Gastroesophageal sphincter (tissue), 4 donors: ENCODE measurements around the gene GSAP. TPM values are rescaled to one million over a fixed set of nuclear protein-coding genes. Genes with fewer than 3 reads are reported as not detected.

Source experiments
- ATAC-seq: fragments of 150-250 bp; one replicate; pipeline ENCODE4 v1.9.1; 2016; ENCODE audit warnings: mild to moderate bottlenecking, moderate library complexity
- H3K27ac ChIP-seq, 4 donors: fragments of 200-600 bp; sonication (generic) in 3 of 4; 1 replicate in 3 of 4; 2 replicates in 1 of 4; pipeline ENCODE4 v1.5.1; 2016 to 2019
- H3K27me3 ChIP-seq: fragments of 200-600 bp; sonication (generic); one replicate; pipeline ENCODE4 v1.5.1; 2019
- H3K36me3 ChIP-seq, 2 donors: fragments of 200-600 bp; sonication (generic); one replicate each; pipeline ENCODE4 v1.5.1; 2019; ENCODE audit warnings: control low read depth in 1 of 2
- H3K4me1 ChIP-seq, 3 donors: fragments of 200-600 bp; sonication (generic); 1 replicate in 2 of 3; 2 replicates in 1 of 3; pipeline ENCODE4 v1.5.1; 2016 to 2019; ENCODE audit warnings: control low read depth in 2 of 3
- H3K4me3 ChIP-seq, 2 donors: fragments of 200-600 bp; sonication (generic); one replicate each; pipeline ENCODE4 v1.5.1; 2019; ENCODE audit warnings: mild to moderate bottlenecking in 1 of 2, moderate library complexity in 1 of 2
- H3K9me3 ChIP-seq, 3 donors: fragments of 200-600 bp; sonication (generic); one replicate each; pipeline ENCODE4 v1.5.1; 2017 to 2019; ENCODE audit warnings: control low read depth in 2 of 3
- EP300 ChIP-seq: sonication (generic); formaldehyde crosslinking; IDR thresholded peaks from one replicate; pipeline ENCODE4 v1.6.1; 2017; ENCODE audit warnings: antibody characterized with exemption, mild to moderate bottlenecking
- POLR2A ChIP-seq, 2 donors: fragments of 450-650 bp; IDR thresholded peaks; one replicate each; pipeline ENCODE4 v1.6.1; 2017; ENCODE audit warnings: antibody characterized with exemption in 2 of 2, mild to moderate bottlenecking in 2 of 2, moderate library complexity in 1 of 2
- POLR2AphosphoS5 ChIP-seq: sonication (generic); formaldehyde crosslinking; IDR thresholded peaks from one replicate; pipeline ENCODE4 v1.6.1; 2017; ENCODE audit warnings: antibody characterized with exemption
- WGBS, 2 donors: methylation state at CpG; one replicate each; pipeline ENCODE4 v1.1.5; 2018; ENCODE audit warnings: low coverage in 1 of 2; 5-methylcytosine and 5-hydroxymethylcytosine counted together
- total RNA-seq, 4 donors: library from RNA; depleted of rRNA; stranded (reverse); fragments of >200 nt; gene quantifications; one replicate each; pipeline ENCODE4 v1.1.0, GENCODE V29; 2016
- TF ChIP-seq, protein P1 (sequence below), 4 experiments: fragments of 200-600 bp in 2 of 4; fragments of 450-650 bp in 2 of 4; sonication (generic) in 1 of 4; IDR thresholded peaks; one replicate each; pipeline ENCODE4 v1.5.1; 2017 to 2019; ENCODE audit warnings: antibody characterized with exemption in 4 of 4, mild to moderate bottlenecking in 2 of 4, moderate library complexity in 2 of 4

GSAP gene
- total RNA-seq, 4 donors from 2014 or later = 12.8 to 23.7 (median 15.5) TPM

DNA sequence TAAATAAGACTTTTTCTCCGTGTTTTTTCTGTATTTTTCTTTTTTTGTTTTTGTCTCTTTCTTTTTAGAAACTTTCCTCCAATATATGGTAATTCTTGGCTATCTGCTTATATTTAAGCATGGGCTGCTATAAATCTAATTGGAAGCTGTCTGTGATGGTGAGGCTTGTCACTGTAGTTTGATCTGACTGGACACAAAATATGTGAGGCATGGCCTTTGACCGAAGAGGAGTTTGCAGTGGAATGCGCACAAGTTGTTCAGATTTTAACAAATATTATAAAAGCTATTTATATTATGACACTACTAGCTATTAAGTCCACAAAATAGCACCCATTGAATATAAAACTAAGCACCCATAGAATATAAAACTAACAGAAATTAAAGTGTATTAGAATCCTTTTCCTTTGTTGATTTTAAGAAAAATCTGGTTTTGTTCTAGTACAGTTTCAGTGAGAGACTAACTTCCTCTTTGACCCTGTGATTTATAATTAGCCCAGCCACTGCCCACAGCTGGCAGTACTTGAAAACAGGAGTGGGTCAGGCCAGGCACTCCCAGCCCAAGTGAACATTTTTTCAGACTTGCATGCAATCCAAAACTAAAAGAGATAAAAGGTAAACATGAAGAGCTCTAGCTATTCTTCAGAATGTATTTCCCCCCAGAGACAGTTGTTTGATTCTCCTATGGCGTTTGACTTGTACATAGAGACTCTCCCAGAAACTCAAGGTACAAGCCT, 146.6 kb downstream of the GSAP start:
- ATAC-seq = no peak
- WGBS, 2 donors = 61 to 69% methylated on average over 3 to 4 of the region's 4 CpGs
- no peak overlapping the region for H3K4me3 ChIP-seq
- H3K36me3 ChIP-seq = peaks cover 0 to 1% of the 10 kb centered on the region in 2 donors
- H3K4me1 ChIP-seq = peaks cover 0 to 14% (median 0%) of the 10 kb centered on the region in 3 donors
- no peaks in the 10 kb centered on the region for H3K27me3 ChIP-seq
- TF ChIP-seq POLR2AphosphoS5 = no peak
- TF ChIP-seq, protein P1, sequence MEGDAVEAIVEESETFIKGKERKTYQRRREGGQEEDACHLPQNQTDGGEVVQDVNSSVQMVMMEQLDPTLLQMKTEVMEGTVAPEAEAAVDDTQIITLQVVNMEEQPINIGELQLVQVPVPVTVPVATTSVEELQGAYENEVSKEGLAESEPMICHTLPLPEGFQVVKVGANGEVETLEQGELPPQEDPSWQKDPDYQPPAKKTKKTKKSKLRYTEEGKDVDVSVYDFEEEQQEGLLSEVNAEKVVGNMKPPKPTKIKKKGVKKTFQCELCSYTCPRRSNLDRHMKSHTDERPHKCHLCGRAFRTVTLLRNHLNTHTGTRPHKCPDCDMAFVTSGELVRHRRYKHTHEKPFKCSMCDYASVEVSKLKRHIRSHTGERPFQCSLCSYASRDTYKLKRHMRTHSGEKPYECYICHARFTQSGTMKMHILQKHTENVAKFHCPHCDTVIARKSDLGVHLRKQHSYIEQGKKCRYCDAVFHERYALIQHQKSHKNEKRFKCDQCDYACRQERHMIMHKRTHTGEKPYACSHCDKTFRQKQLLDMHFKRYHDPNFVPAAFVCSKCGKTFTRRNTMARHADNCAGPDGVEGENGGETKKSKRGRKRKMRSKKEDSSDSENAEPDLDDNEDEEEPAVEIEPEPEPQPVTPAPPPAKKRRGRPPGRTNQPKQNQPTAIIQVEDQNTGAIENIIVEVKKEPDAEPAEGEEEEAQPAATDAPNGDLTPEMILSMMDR (IDR thresholded peaks at IDR 0.05) = no peak
- H3K9me3 ChIP-seq = no peaks in the 10 kb centered on the region
- H3K27ac ChIP-seq = peak overlapping the region; percentile 5 to 47 (median 30)

DNA sequence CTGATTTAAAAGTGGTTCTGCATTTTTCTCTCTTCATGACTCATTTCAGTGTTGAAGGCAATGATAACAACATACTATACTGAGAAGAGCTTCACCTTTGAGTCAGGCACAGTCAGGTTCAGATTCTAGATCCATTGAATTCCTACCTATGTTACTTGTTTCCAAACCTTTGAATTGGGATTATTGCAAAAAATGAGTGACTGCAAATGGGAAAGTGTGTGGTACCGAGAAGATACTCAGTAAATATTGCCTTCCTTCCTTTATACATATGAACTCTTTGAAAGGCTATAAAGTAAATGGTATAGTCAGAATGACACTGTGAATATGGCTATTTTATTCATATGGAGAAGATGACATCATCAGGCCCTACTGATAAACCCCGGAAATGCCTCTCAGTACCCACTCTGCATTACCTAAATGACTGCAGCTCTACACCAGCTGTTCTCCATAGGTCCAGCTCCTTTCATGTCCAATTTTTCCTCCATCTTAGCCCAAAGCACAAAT, 149.8 kb downstream of the GSAP start:
- no peak overlapping the region for H3K4me3 ChIP-seq
- no peak for ATAC-seq
- H3K9me3 ChIP-seq = no peaks in the 10 kb centered on the region
- H3K36me3 ChIP-seq = peaks cover 0 to 17% of the 10 kb centered on the region in 2 donors
- TF ChIP-seq POLR2AphosphoS5 = no peak
- TF ChIP-seq EP300 = no peak
- TF ChIP-seq, protein P1 (IDR thresholded peaks at IDR 0.05) = no peak
- no peak for TF ChIP-seq POLR2A (IDR thresholded peaks at IDR 0.05)
- WGBS, 2 donors = 95 to 96% methylated on average over 2 of the region's 2 CpGs
- no peak overlapping the region for H3K27ac ChIP-seq
- peaks cover 0 to 14% (median 0%) of the 10 kb centered on the region in 3 donors for H3K4me1 ChIP-seq
- H3K27me3 ChIP-seq = no peaks in the 10 kb centered on the region

DNA sequence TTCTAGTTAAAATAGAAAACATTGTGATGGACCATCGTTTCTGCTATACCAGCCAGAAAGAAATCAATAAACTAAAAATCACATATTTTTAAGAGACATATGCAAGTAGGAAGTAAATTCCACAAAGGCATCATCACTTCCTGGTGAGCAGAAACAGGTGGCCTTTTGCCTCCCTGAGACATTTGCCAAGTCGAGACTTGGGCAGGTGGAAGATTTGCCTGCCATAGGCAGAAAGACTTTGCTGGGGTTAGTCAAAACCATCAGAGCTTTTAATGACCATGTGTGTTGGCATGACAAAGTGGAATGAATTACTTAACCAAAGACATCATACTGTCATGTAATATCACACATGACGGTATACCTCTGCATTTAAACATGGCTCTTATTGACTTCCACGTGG, 150.5 kb downstream of the GSAP start:
- Histone ChIP-seq H3K27ac (no peak overlapping the region), H3K36me3 (peaks cover 0 to 17% of the 10 kb centered on the region in 2 donors), H3K9me3 (no peaks in the 10 kb centered on the region), H3K27me3 (no peaks in the 10 kb centered on the region), H3K4me1 (peaks cover 0 to 12% (median 0%) of the 10 kb centered on the region in 3 donors), H3K4me3 (no peak overlapping the region)
- 76 to 84% methylated on average over 4 of the region's 4 CpGs for WGBS, 2 donors
- ATAC-seq = no peak
- TF ChIP-seq POLR2AphosphoS5 (no peak), POLR2A (IDR thresholded peaks at IDR 0.05) (no peak), EP300 (no peak)
- TF ChIP-seq, protein P1 (IDR thresholded peaks at IDR 0.05) = no peak

DNA sequence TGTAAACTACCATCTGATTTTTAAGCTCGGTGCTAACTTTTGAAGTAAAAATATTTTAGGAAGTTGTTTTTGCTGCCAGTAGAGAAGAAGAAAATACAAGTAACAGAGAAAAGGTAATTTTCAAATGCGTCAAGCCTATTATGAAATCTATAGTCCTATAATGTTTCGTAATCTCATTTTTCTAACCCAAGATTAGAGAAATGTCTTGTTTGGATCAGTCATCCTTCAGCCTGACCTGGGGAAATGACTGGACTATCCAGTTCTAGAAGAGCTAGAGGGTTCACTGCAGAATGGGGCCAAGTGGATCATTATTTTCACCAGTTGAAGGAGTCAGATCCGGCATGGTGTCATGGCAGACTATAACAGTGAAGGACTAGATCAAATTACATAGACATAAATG, 153.8 kb downstream of the GSAP start:
- Histone ChIP-seq H3K27me3 (no peaks in the 10 kb centered on the region), H3K9me3 (no peaks in the 10 kb centered on the region), H3K4me3 (no peak overlapping the region), H3K4me1 (no peaks in the 10 kb centered on the region), H3K36me3 (peaks cover 0 to 21% of the 10 kb centered on the region in 2 donors), H3K27ac (no peak overlapping the region)
- TF ChIP-seq, protein P1 (IDR thresholded peaks at IDR 0.05) = no peak
- TF ChIP-seq EP300 = no peak
- no peak for TF ChIP-seq POLR2A (IDR thresholded peaks at IDR 0.05)
- TF ChIP-seq POLR2AphosphoS5 = no peak
- ATAC-seq = no peak
- 91 to 94% methylated on average over 3 to 4 of the region's 4 CpGs for WGBS, 2 donors

Other genes starting within 250 kb of the GSAP start
- 100 to 1,000 TPM; 199 to 756 (median 378) TPM for gene FGL2, start 216.5 kb downstream of the GSAP start, total RNA-seq
- gene PTPN12, start 120.9 kb upstream of the GSAP start, total RNA-seq = 100 to 1,000 TPM in 2 of 4 donors, 10 to 100 TPM in 2; 87.1 to 147 (median 100) TPM